SW 1271 (cell line): ENCODE data around the gene UTY.

Experiments used
- DNase-seq, 2 experiments: peaks; one replicate each; lab custom pipeline; 2025; lab: John Stamatoyannopoulos, UW

Gene UTY

DNA sequence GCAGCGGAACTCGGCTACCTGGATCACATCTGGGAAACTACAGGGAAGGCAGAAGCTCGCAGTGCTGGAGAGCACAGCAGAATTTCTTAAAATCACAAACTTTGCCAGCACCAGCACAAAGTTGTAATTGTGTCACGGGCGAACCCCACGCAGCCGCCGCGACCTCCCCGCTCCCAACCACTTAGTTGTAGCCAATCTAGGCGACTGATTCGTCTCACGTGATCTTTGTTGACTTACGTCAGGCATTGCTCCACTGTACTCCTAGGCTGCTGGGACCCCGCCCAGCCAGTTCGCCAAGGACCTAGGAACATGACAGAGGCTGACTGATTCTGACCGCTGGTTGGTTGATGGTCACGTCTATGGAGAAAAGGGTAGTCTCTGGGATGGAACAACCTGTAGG lies at the start of gene UTY:
Gene UTY (minus strand): TSS at position 206 of the 400 bp plus-strand sequence. CDS start 368 bp downstream, outside the sequence.
- no peak for DNase-seq

GRCh38 chrY:13520474-13520873 lies 40.6 kb upstream of the UTY start:
- no peak for DNase-seq

- DNase-seq = no peak
Observed at GRCh38 chrY:13501215-13501614, 21.4 kb upstream of the UTY start.

DNA sequence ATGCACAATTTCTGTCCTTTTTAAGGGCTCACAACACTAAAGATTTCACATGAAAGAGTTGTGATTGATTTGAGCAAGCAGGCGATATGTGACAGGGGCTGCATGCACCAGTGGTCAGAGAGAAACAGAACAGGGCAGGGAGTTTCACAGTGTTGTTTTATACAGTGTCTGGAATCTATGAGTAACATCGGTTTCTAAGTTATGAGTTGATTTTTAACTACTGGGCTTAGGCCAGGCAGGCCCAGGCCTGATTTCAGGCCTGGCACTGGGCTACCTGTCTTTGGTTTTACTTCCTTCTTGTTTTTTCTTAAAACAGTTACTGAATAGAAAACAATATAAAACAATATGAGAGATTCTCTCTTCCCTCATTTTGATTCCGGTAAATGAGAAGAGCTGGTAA lies 13.9 kb upstream of the UTY start:
- DNase-seq = no peak

- no peak for DNase-seq
Observed at GRCh38 chrY:13492408-13492807, 12.6 kb upstream of the UTY start.

DNA sequence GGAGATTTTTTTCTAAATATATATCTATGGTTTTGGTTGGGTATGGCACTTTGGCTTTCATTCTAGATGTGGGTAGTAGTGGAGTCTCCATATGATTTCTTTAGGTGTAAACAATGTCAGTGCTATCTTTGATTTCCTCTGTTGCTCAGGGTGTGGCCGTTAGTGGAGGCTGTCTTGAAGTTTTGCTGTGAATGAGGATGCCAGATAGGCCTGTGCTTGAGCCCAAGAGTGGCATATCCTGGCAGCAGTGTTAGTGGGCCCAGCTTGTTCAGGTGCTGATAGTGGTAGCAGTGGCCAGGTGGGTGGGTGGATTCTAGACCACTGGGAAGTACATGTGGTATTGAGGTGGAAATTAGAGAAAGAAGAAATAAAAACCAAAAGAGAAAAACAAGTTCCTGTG lies 8.9 kb upstream of the UTY start:
- no peak for DNase-seq

DNA sequence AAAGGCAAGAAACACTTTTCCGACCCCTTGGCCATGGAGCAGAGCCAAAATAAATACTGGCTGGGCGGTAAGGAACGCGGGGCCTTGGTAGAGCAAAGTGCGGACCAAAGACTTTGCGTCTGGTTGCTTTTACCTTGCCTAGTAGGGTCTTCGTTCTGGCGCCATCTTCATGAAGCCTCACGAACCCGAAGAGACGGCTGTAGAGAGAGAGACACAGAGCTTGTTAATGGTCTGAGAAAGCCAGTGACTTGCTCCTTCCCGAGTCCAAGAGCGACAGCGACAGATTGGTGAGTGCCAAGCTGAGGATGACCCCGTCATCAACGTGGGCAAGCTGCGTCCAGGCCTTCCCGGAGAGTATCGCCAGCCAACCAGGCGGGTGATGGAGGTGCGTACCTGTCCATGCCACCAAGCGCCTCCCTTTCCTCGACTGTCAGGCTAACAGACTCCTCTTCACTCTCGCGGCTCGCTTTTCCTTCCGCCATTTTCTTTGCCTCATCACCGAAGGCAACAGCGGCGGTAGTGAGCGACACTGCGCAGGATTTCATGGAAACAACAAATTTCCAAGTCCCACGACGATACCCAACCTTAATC lies 617 bp downstream of the UTY start:
- DNase-seq = no peak

DNA sequence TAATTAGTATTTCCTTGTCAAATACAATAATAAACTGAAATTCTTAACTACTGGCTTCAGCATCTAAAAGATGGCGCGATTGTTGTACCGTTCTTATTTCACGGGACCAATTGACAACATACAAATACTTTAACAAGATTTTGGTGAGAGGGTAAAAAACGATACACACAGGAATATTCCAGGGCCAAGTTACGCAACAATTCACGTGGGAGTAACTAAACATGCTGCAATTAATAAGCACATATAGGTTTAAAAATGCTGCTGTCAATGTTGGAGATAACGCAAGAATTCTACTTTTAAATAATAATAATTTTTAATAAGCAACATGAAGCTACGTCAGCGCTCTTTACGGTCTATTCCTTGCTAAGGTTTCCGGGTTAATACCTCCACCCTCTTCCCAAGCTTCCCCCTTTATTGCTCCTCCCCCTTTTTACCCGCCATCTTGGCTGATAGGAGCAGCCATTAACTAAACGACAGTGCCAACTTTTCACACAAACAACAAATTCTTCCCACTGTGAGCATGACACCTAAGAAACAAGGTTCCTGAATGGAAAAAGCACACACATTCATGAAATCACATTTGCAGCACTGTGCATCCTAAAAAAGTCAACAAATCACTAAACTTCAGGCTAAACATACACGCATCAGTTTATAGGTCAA lies 1.6 kb downstream of the UTY start:
- no peak for DNase-seq

DNA sequence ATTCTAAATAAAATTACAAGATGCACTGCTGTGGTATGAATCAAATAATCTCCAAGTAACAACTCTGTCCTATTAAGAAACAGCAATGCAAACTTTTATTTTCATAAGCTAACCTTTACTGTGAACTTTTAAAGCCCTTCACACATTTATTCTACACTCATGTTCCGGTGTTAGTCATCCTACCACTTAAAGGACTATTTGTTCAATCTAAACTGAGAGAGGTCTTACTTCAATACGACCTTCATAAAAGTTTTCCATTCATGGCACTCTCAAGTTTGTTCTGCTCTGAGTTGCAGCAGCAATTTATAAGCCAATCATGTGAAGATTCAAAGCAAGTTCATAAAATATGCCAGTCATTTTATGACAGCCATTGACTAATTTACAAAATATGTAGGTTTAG lies 4.8 kb downstream of the UTY start:
- DNase-seq = no peak

DNA sequence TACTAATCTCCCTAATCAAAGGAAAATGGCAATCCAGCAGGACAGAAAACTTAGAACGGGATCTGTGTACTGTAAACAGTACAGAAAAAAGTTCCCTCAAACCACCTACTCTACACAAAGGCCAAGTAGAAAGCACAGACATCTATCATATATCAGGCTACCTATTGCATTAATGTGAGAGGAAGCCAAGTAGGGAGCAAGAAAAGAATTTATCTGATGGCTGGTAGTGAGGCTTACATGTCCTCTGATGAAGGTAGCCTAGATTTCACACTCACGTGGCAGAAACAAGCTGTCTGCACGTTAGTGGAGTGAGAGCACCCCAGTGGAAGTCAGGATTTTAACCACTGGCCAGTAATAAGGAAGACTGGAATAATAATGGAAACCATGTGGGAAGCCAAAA lies 28.3 kb downstream of the UTY start:
- DNase-seq = no peak

DNA sequence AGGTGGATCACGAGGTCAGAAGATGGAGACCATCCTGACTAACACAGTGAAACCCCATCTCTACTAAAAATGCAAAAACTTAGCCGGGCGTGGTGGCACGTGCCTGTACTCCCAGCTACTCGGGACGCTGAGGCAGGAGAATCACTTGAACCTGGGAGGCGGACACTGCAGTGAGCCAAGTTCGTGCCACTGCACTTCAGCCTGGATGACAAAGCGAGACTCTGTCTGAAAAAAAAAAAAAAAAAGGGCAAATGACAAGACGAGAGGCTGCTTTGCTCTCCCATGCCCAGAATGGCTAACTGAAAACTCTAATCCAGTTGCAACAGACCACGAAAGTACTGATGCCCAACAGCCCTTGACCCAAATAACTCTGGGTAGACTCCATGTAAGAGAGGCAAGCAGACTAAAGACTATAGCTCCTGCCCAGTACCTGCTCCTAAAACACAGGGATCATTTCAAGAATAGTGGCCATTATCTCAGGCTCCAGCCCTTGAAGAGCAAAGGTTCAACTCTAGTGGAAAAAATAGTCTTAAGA lies 29.2 kb downstream of the UTY start:
- DNase-seq = no peak

GRCh38 chrY:13445566-13445965 lies 34.3 kb downstream of the UTY start:
- no peak for DNase-seq

DNA sequence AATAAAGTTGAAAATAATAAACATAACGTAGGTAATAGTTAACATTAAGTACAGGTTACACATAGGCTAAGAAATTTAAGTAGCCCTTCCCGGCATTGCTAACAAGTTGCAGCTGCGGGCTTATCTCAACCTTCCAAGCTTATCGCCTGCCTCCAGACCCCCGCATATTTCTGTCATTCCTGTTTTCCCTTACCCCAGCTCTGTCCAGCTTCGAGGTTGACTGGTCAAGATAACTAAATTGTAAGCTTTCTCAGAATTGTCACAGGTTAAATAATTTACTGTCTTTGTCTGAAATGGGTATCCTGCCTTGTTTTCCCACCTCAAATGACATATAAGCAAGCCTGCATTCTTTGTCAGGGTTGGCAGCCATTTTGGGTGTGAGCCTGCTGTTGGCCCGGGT lies 36.7 kb downstream of the UTY start:
- no peak for DNase-seq

- no peak for DNase-seq
Observed at GRCh38 chrY:13440811-13441210, 39.0 kb downstream of the UTY start.

GRCh38 chrY:13435968-13436937 lies 43.6 kb downstream of the UTY start:
- no peak for DNase-seq

- no peak for DNase-seq
Observed at GRCh38 chrY:13435206-13435967, 44.4 kb downstream of the UTY start.

GRCh38 chrY:13432293-13433025 lies 47.4 kb downstream of the UTY start:
- DNase-seq = no peak

GRCh38 chrY:13429551-13429950 lies 50.3 kb downstream of the UTY start:
- no peak for DNase-seq

GRCh38 chrY:13423281-13423732 lies 56.5 kb downstream of the UTY start:
- no peak for DNase-seq

GRCh38 chrY:13416869-13417661 lies 62.8 kb downstream of the UTY start:
- no peak for DNase-seq
